Stimulated activated CD4-positive, alpha-beta T cell treated with anti-CD3 and anti-CD28 coated beads, Interleukin-12 subunit alpha, Interleukin-12 subunit beta, amount 100 ng/mL, for 48 hours (primary cell): ENCODE measurements around the gene AZU1.
A peak's percentile ranks its signal among the peaks of the same experiment; 100 is the strongest.
"Not testable (repeated sequence)": the region's sequence is repeated elsewhere in the genome, so short reads cannot be mapped to it uniquely, and the experiment has no call there.

Experiments used
- DNase-seq, 3 donors: peaks; one replicate each; pipeline ENCODE4 v3.0.0-alpha.2; 2020; ENCODE audit warnings: low read depth in 2 of 3, low spot score in 1 of 3

The AZU1 gene

GRCh38 chr19:871446-872265 is 44.0 kb downstream of the AZU1 start:
- no peak for DNase-seq

GRCh38 chr19:872266-872951 is 44.8 kb downstream of the AZU1 start:
- DNase-seq, result peak; percentile 72 to 77 (median 76)

GRCh38 chr19:873084-873483 is 45.4 kb downstream of the AZU1 start:
- DNase-seq, result peak; percentile 54 to 57 (median 56)

- no peak for DNase-seq
These were observed 46.0 kb downstream of the AZU1 start for GRCh38 chr19:873561-874041.

GRCh38 chr19:875265-875879 is 47.7 kb downstream of the AZU1 start:
- no peak for DNase-seq

- no peak for DNase-seq
These were observed 48.5 kb downstream of the AZU1 start for GRCh38 chr19:876089-876488.

- no peak for DNase-seq
These were observed 49.2 kb downstream of the AZU1 start for GRCh38 chr19:876780-877314.

GRCh38 chr19:877992-878660 is 50.5 kb downstream of the AZU1 start:
- DNase-seq, result not testable (repeated sequence)

GRCh38 chr19:878751-879561 is 51.3 kb downstream of the AZU1 start:
- DNase-seq, result not testable (repeated sequence)

- DNase-seq, result no peak
These were observed 52.2 kb downstream of the AZU1 start for GRCh38 chr19:879711-880438.
